Measurements from ENCODE around the gene ZFP62.
"Not testable (repeated sequence)": the region's sequence is repeated elsewhere in the genome, so short reads cannot be mapped to it uniquely, and the experiment has no call there.

DNA sequence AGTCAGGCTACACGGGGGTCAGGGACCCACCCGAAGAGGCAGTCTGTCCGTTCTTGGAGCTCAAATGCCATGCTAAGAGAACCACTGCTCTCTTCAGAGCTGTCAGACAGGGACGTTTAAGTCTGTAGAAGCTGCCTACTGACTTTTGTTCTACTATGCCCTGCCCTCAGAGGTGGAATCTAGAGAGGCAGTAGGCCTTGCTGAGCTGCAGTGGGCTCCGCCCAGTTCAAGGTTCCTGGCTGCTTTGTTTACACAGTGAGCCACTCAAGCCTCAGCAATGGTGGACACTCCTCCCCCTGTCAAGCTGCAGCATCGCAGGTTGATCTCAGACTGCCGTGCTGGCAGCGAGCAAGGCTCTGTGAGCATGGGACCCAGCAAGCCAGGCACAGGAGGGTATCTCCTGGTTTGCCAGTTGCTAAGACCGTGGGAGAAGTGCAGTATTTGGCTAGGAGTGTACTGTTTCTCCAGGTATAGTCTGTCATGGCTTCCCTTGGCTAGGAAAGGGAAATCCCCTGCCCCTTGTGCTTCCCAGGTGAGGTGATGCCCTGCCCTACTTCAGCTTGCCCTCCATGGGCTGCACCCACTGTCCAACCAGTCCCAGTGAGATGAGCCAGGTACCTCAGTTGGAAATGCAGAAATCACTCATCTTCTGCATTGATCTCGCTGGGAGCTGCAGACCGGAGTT lies 24.9 kb upstream of the ZFP62 start:
- TF ChIP-seq, protein P1, sequence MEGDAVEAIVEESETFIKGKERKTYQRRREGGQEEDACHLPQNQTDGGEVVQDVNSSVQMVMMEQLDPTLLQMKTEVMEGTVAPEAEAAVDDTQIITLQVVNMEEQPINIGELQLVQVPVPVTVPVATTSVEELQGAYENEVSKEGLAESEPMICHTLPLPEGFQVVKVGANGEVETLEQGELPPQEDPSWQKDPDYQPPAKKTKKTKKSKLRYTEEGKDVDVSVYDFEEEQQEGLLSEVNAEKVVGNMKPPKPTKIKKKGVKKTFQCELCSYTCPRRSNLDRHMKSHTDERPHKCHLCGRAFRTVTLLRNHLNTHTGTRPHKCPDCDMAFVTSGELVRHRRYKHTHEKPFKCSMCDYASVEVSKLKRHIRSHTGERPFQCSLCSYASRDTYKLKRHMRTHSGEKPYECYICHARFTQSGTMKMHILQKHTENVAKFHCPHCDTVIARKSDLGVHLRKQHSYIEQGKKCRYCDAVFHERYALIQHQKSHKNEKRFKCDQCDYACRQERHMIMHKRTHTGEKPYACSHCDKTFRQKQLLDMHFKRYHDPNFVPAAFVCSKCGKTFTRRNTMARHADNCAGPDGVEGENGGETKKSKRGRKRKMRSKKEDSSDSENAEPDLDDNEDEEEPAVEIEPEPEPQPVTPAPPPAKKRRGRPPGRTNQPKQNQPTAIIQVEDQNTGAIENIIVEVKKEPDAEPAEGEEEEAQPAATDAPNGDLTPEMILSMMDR (IDR thresholded peaks at IDR 0.05): not testable (repeated sequence)
- TF ChIP-seq POLR2A, POLR2AphosphoS5, EP300 (IDR thresholded peaks at IDR 0.05): not testable (repeated sequence)

Measured in gastroesophageal sphincter (tissue), 3 donors.